Liver (tissue), 3 donors: ENCODE results near the gene BCAN.

Experiments used
- CTCF ChIP-seq: fragments of 150-350 bp; IDR thresholded peaks from 2 replicates; pipeline ENCODE4 v1.5.1; 2017; ENCODE audit warnings: improper control_type of control experiment, low read depth, low read length; ENCODE audit not compliant: missing input control
- TAF1 ChIP-seq: conservative IDR thresholded peaks from 2 replicates; pipeline ENCODE4 v1.6.1; 2016; ENCODE audit warnings: antibody characterized with exemption, mild to moderate bottlenecking
- donor health status: healthy.
- donor health status: healthy.

DNA sequence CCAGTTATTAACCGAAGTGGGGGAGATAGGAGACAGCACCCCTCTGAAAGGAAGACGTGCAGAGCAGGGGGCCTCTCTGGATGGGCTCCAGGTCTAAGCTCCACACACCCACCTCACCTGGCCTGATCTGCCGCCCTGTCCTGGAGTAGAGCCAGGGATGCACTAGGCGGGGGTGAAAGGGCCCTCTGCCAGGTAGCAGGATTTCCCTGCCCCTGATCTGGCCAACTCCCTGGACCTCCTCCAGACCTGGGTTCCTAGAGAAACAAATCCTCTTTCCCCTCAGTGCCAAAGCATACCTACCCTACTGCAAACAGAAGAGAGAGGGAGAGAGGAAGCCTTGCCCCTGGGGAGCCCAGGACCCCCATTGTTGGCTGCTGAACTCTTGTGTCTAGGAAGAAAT lies 61.4 kb downstream of the BCAN start:
- TF ChIP-seq TAF1 = no peak
- TF ChIP-seq CTCF = no peak
